DND-41 (cell line): ENCODE results near the gene PDCD4.
A peak's percentile ranks its signal among the peaks of the same experiment; 100 is the strongest.

ENCODE experiments used
- ATAC-seq: fragments of 200-7000 bp; cut with Tn5 transposase; 3 replicates; pipeline ENCODE4 v1.9.1; 2021; ENCODE audit warnings: low read depth; ENCODE audit not compliant: insufficient read depth
- DNase-seq: peaks from one replicate; pipeline ENCODE4 v3.0.0-alpha.2; 2020
- H2AFZ ChIP-seq: 2 replicates; pipeline ENCODE4 v1.6.0; 2012; ENCODE audit warnings: low read depth, low read length
- H3K27ac ChIP-seq: 2 replicates; pipeline ENCODE4 v1.5.1; 2012; ENCODE audit warnings: low read length, inconsistent platforms
- H3K27me3 ChIP-seq: fragments of 200-600 bp; sonication (generic); 2 replicates; pipeline ENCODE4 v1.6.0; 2012; ENCODE audit warnings: low read length, mild to moderate bottlenecking, inconsistent platforms; ENCODE audit not compliant: insufficient read depth, poor library complexity
- H3K36me3 ChIP-seq: 2 replicates; pipeline ENCODE4 v1.5.1; 2012; ENCODE audit warnings: low read length, inconsistent platforms; ENCODE audit not compliant: insufficient read depth
- H3K4me1 ChIP-seq: 2 replicates; pipeline ENCODE4 v1.5.1; 2012; ENCODE audit warnings: mild to moderate bottlenecking, low read length; ENCODE audit not compliant: insufficient read depth
- H3K4me2 ChIP-seq: 2 replicates; pipeline ENCODE4 v1.6.0; 2012; ENCODE audit warnings: mild to moderate bottlenecking, moderate library complexity, low read length, inconsistent platforms; ENCODE audit not compliant: insufficient read depth
- H3K4me3 ChIP-seq, 2 experiments: fragments of 200-600 bp in 1 of 2; shearing (Covaris generic) in 1 of 2; 2 replicates each; pipeline ENCODE4 v1.5.1; 2012 to 2016; ENCODE audit warnings: inconsistent platforms in 2 of 2, low read length in 2 of 2, mild to moderate bottlenecking in 2 of 2, low read depth in 1 of 2, moderate library complexity in 1 of 2
- H3K79me2 ChIP-seq: 2 replicates; pipeline ENCODE4 v1.6.0; 2012; ENCODE audit warnings: low read length, inconsistent platforms; ENCODE audit not compliant: insufficient read depth
- H3K9ac ChIP-seq: 2 replicates; pipeline ENCODE4 v1.6.0; 2012; ENCODE audit warnings: low read depth, mild to moderate bottlenecking, inconsistent platforms, low read length, moderate library complexity
- H3K9me3 ChIP-seq: 2 replicates; pipeline ENCODE4 v1.5.1; 2012; ENCODE audit warnings: low read length, moderate library complexity, mild to moderate bottlenecking, inconsistent platforms; ENCODE audit not compliant: insufficient read depth, severe bottlenecking
- H4K20me1 ChIP-seq: 2 replicates; pipeline ENCODE4 v1.6.0; 2012; ENCODE audit warnings: low read length; ENCODE audit not compliant: insufficient read depth
- CTCF ChIP-seq: IDR thresholded peaks from 2 replicates; pipeline ENCODE4 v1.5.1; 2012; ENCODE audit warnings: borderline replicate concordance, low read length, moderate library complexity, mild to moderate bottlenecking; ENCODE audit not compliant: poor library complexity, severe bottlenecking; ENCODE audit errors: extremely low read depth
- EZH2 ChIP-seq: IDR thresholded peaks from 3 replicates; pipeline ENCODE4 v1.6.1; 2012; ENCODE audit warnings: borderline replicate concordance, low read depth, mild to moderate bottlenecking, moderate library complexity, low read length, inconsistent platforms; ENCODE audit not compliant: severe bottlenecking

Gene PDCD4

DNA sequence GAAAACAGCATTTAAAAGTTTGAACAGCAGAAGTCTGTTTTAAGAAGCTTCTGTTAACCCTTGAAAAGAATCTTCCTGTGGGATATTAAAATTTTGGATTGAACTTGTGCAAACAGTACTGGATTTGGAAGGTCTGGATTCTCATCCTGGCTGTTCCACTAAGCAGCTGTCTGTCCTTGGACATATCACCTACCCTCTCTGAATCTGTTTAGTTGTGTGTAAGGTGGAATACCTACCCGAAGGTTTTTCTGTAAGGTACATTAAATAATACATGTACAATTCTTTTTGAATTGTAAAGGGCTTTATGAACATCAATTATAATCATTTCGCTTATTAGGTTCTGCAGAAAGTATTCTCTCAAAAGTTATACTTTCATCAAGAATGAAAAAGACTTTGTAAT, 2.2 kb downstream of the PDCD4 start:
- no peaks in the 10 kb centered on the region for H4K20me1 ChIP-seq
- peaks cover 31% of the 10 kb centered on the region for H3K4me1 ChIP-seq
- peak overlapping the region; percentile 79 to 81; a peak in 3 of 4 replicates for H3K4me3 ChIP-seq
- H3K36me3 ChIP-seq, result peaks cover 17% of the 10 kb centered on the region
- H2AFZ ChIP-seq, result no peak overlapping the region; the same call in 1 of the 2 replicates
- peak overlapping the region; percentile 88 for H3K4me2 ChIP-seq
- ATAC-seq (no peak), DNase-seq (no peak)
- H3K27ac ChIP-seq, result peak overlapping the region; percentile 99; the same call in 1 of the 2 replicates
- peak overlapping the region; percentile 86 for H3K9ac ChIP-seq
- no peaks in the 10 kb centered on the region for H3K27me3 ChIP-seq
- TF ChIP-seq EZH2, result no peak
- TF ChIP-seq CTCF, result no peak
- H3K9me3 ChIP-seq, result no peaks in the 10 kb centered on the region
- H3K79me2 ChIP-seq, result peaks cover 40% of the 10 kb centered on the region

GRCh38 chr10:110876000-110876399, 4.3 kb downstream of the PDCD4 start:
- Histone ChIP-seq H3K4me2 (no peak overlapping the region), H3K4me1 (peaks cover 19% of the 10 kb centered on the region), H2AFZ (no peak overlapping the region), H3K27ac (no peak overlapping the region), H3K9me3 (no peaks in the 10 kb centered on the region), H3K79me2 (peaks cover 40% of the 10 kb centered on the region), H3K9ac (no peak overlapping the region), H3K4me3 (no peak overlapping the region), H4K20me1 (no peaks in the 10 kb centered on the region), H3K27me3 (no peaks in the 10 kb centered on the region), H3K36me3 (peaks cover 24% of the 10 kb centered on the region)
- DNase-seq (no peak), ATAC-seq (no peak)
- TF ChIP-seq EZH2, result no peak
- no peak for TF ChIP-seq CTCF

- Histone ChIP-seq H4K20me1 (no peaks in the 10 kb centered on the region), H3K79me2 (peaks cover 40% of the 10 kb centered on the region), H2AFZ (no peak overlapping the region), H3K27ac (no peak overlapping the region), H3K36me3 (peaks cover 31% of the 10 kb centered on the region), H3K4me2 (no peak overlapping the region), H3K27me3 (no peaks in the 10 kb centered on the region), H3K9ac (no peak overlapping the region), H3K4me1 (peaks cover 15% of the 10 kb centered on the region), H3K9me3 (no peaks in the 10 kb centered on the region), H3K4me3 (no peak overlapping the region)
- DNase-seq, result no peak
- no peak for ATAC-seq
- no peak for TF ChIP-seq CTCF
- TF ChIP-seq EZH2, result no peak
Observed at GRCh38 chr10:110876788-110877187, 5.1 kb downstream of the PDCD4 start.

DNA sequence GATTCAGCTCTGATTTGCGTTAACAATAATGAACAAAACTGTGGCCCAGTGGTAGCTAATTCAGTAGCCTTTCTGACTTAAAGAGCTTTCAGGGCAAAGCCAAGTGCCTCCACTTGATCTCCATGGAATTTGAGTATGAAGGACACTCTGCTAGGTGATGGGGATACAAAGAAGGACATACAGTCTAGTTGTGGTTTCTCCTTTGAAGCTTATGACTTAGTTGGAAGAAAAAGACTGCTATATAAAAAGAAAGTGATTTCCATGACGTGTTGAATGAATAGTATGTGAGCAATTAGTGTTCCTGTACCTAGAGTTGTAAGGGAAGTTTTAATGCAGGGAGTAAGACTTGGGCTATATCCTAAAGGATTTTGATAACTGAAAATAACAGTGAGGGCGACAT, 8.3 kb downstream of the PDCD4 start:
- H3K4me1 ChIP-seq, result no peaks in the 10 kb centered on the region; the same call in 1 of the 2 replicates
- H3K27me3 ChIP-seq, result no peaks in the 10 kb centered on the region
- H4K20me1 ChIP-seq, result no peaks in the 10 kb centered on the region
- DNase-seq, result no peak
- peaks cover 16% of the 10 kb centered on the region for H3K79me2 ChIP-seq
- H3K36me3 ChIP-seq, result peaks cover 48% of the 10 kb centered on the region
- H3K4me3 ChIP-seq, result no peak overlapping the region
- no peaks in the 10 kb centered on the region for H3K9me3 ChIP-seq
- ATAC-seq, result no peak
- no peak overlapping the region for H3K27ac ChIP-seq
- TF ChIP-seq CTCF (no peak), EZH2 (no peak)
- no peak overlapping the region for H3K4me2 ChIP-seq
- H2AFZ ChIP-seq, result no peak overlapping the region
- no peak overlapping the region for H3K9ac ChIP-seq
